NCI-H748 treated with DMSO at 0.1 percent for 48 hours (cell line): ENCODE measurements around the gene STK32B.
"Not testable (repeated sequence)": the region's sequence is repeated elsewhere in the genome, so short reads cannot be mapped to it uniquely, and the experiment has no call there.

ENCODE experiments used
- DNase-seq: peaks from one replicate; lab custom pipeline; 2025; lab: John Stamatoyannopoulos, UW

The STK32B gene

DNA sequence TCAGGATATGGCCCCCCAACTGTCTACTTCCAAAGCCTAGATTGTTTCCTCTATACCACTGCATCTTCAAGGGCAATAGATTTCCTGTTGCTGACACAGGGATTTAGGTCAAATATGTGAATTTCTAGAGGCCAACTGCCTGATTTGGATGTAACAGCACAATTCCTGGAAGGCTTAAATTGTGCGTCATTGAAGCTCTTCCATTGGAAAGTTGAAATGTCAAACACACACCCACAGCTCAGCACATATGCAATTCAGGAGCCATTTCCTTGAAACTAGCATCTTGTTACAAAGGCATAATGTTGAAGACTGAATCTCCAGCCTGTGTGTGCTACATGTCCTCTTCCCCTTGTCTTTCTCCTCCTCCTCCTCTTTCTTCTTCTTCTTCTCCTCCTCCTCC lies 158.6 kb downstream of the STK32B start:
- DNase-seq, result no peak

DNA sequence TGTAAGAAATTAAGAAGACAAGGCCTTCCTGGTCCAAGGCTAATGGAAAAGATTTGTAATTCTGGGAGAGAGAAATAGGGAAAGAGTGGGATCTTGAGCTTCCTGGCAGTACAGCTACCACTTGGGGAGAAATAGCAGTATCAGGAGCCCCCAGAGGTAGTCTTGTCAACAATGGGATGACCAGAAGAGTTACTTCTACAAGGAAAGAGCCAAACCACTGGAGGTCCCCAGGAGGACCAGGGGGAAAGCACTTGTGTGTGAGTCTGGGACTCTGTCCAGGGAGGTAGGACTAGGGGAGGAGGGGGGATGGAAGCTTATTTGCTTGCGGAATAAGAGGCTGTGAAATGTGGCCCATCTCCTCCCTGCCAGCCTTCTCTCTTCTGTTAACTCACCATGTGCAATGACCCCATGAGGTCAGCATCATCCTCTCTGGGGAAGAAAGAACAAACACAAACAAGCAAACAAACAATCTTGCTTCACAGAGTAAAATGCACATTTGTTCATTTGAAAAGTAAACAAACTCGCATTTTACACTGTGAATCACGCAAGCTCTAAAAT lies 160.1 kb downstream of the STK32B start:
- DNase-seq, result no peak

DNA sequence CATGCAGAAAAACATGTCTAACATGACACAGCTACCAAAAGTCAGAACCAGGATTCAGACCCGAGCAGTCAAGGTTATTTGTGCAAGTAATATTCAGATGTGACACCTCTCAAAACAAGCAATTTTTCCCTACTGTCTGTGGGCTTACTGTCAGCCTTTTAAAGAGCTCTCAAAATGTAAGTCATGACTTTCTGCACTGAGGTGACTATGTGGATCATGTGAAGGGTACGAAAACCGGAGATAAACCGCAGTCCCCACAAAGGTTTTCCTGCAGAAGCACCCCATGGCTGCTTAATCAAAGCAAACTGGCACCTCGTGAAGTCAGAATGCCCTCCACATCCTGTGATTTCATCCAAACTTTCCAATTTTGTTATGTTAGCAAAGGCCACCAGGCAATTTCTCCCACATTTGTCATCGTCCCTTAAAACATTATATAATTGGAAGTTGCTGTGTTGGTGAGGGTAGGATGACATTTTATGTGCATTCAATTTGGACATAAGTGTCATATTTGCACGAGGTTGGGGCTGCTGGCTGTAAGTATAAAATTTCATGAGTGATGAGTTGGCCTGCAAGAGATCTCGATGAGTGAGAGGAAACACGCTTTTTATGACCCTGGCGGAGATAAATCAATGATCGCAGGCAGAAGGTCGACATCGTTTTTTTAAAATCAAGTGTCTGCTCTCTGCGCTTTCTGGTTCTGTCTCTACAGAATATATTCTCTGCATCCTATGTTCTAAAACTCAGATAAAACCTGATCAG lies 161.2 kb downstream of the STK32B start:
- no peak for DNase-seq

DNA sequence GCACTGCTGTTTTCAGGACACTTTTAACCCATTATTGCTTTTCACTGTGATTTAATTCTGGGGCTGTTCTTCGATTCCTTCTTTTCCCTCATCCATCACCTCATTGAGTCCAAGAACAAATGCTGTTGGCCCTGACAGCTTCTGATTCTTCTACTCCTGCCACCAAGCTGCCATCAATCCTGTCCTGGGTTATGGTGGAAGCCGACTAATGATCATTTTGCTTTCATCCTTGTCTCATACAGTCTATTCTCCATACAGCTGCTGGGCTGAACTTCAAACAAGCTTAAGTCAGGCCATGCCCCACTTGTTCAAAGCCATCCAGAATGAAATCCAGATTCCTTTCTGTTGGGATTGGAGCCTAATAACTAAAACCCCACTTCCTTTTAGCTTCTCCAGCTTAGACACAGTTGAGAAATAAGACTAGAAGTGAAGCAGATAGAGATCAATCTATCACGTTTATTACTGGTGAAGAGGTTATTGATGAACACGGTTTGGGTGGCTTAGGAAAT lies 161.9 kb downstream of the STK32B start:
- no peak for DNase-seq

DNA sequence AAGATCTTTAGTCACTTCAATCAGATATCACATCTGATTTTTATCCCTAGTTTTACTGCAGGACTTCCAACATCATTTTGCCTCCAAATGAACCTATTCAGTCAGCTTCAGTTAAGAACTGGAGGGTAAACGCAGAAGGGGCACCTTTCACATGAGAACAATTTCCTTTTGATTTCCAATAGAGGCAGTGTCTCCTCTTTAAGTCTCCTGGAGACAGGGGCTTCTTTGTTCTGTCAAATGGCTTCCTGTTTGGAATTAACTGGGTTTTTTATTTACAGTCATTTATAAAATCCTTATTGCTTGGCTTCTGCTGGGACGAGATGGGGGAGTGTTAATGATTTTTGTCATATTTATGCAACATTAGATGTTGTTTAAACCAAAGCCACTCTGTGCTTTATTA lies 164.0 kb downstream of the STK32B start:
- no peak for DNase-seq

DNA sequence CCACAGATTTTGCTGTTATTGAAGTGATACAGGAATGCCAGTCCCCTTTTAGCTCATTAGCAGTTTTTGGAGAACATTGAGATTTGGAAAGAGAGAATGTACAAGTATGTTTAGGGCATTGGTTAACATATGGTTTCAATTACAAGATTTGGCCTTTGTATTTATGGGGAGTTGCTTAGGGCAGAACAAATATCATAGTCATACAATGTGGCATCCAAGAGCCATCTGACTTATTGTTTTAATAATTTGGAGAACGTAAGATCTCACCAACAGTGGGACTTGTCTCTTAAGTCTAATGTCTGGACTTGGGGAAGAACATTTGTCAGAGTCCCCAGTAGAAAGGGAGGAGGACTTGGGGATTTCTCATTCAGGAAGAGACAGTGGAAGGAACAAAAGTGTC lies 166.1 kb downstream of the STK32B start:
- no peak for DNase-seq

DNA sequence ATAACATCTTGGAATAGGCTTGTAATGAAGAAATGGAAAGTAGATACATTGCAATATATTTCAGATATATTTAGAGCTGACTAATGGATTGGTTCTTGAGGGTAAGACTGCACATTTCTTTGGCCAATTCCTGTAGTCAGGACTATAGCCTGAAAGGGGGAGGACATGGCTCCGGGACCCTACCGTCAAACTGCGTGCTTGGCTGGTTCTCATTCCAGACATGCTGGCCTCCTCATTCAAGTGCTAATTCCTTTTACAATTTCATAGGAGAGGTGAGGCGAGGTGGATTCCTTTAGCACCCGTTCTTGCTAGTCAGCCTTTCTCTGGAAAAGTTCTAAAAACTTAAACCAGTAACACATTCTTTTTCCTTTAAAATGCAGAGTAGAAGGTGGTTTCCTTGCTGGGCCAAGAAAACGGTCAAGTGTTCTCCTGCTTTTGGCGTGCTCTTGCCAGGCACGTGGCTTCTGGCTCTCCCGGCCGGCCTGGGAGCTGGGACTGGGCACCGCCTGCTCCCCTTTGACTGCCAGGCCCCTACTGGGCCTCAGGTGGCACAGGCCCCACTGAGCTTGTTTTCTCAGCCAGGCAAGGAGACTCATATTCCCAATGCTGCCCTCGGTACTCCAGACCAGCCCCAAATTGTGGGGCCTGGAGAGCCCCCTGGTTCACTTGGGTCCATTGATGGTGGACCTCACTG lies 167.2 kb downstream of the STK32B start:
- no peak for DNase-seq

DNA sequence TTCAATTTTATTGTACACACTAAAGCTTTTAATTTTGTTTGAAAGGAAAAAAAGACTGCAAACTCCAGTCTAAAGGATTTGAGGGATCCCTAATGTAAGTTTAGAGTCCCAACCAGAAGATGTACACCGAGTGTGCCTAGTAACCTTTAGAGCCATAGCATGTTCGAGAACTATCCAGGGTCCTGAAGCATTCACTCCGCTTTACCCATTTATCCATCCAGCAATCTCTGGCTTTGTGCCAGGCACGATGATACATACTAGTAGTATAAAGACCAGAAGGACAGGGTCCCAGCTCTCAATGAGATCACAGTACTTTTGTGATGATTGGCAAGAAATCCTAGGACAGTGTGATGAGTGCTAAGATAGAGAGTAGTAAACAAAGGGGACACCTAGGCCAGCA lies 168.7 kb downstream of the STK32B start:
- no peak for DNase-seq

DNA sequence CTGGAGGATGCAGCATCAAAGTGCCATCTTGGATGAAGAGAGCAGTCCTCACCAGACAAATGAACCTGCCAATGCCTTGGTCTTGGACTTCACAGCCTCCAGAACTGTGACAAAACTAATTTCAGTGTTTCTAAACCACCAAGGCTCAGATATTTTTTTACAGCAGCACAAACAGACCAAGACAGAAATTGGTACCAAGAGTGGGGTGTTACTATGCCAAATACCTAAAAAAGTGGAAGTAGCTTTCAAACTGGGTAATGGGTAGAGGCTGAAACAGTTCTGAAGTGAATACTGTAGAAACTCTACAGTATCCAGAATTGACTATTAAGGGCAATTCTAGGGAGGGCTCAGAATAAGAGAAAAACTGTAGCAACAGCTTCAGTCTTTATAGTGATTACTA lies 170.8 kb downstream of the STK32B start:
- no peak for DNase-seq

DNA sequence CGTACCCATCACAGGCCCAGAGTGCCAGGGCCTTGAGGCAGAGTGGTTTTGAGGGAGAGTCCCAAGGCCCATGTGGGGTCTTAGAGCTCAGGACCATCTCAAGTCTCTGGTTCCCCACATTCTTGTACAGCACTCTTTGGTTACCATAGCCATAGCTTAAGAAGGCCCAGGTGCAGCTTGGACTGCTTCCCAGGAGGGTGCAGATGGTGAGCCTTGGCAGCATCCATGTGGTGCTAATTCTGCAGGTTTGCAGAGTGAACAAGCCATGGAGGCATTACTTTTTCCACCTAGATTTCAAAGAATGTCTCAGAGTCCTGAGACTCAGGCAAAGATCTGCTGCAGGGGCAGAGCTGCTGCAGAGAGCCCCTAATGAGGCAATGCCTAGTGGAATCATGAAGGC lies 171.7 kb downstream of the STK32B start:
- no peak for DNase-seq

DNA sequence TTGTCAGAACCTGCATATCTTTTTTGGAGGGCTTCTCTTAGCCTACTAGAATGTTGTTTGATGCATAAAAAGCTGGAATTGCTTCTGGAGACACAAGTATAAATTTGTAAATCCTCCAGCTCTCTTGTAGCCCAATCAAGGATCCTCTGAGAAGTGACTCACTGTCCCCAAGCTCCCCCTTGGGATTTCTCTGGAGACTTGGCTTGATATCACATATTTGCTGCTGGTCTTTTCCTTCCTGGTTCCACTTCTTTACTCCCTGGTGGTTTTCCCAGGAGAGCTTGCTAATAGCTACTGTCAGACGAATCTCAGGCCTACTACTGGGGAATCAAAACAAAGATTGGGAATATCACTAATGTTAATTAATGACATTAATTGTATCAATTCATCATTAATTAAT lies 173.1 kb downstream of the STK32B start:
- no peak for DNase-seq

DNA sequence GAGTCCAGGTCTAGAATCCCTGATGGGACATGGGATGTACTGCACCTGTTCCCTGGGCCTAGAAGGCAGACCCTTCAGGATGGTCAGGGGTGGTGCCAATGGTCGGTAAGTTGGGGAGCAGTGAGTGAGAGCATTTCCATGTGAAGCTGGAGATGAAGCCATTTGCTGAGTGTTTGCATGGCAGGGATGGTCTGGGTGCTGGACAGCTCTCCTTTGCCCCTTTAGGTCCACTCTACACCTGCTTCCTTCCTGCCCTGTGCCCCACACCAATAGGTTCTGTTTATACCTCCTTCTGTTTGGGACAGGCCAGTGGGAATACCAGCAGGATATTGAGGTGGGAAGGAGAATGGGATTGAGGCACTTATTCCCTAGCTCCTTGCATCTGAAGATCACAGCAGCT lies 181.3 kb downstream of the STK32B start:
- DNase-seq, result no peak

DNA sequence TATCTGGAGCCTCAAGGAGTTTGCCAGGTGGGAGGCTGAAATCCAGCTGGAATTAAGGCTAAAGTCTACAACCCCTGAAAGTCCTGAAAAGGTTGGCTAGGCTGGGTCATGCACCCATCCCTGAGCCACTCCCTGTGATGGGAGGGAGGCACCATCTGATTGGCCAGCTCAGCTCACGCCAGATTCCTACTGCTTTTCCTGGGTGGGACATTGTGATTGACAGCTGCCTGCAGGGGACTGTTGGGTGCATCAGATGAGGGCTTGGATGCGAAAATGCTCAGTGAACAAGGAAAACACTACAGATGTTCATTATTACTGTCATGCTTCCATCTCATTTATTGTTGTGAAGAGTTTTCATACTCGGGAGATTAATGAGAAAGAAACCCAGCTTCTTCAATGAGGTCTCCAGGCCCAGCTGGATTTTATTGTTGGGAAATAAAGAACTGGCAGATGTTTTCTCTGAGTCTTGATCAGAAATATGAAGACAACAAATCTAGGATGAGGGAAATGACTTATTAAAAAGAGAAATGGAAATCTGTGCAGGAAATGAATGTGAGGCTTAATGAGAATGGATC lies 185.9 kb downstream of the STK32B start:
- DNase-seq, result no peak

DNA sequence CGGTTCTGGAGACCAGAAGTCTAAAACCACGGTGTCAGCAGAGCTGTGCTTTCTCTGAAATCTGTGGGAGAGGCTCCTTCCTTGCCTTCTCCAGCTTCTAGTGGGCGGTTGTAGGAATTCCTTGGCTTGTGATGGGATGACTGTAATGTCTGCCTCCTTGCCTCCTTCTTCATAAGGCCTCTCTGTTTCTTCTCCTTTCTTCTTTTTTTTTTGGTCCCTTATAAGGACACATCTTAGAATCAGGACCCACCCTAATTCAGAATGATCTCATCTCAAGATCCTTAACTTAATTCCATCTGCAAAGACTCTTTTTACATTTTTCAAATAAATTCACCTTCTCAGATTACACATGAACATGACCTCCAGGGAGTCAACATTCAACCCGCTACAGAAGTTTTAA lies 186.9 kb downstream of the STK32B start:
- DNase-seq, result no peak

DNA sequence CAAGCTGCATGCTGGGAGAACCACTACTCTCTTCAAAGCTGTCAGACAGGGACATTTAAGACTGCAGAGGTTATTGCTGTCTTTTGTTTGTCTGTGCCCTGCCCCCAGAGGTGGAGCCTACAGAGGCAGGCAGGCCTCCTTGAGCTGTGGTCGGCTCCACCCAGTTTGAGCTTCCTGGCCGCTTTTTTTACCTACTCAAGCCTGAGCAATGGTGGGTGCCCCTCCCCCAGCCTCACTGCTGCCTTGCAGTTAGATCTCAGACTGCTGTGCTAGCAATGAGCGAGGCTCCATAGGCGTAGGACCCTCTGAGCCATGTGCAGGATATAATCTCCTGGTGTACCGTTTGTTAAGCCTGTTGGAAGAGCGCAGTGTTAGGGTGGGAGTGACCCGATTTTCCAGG lies 195.8 kb downstream of the STK32B start:
- DNase-seq, result not testable (repeated sequence)

DNA sequence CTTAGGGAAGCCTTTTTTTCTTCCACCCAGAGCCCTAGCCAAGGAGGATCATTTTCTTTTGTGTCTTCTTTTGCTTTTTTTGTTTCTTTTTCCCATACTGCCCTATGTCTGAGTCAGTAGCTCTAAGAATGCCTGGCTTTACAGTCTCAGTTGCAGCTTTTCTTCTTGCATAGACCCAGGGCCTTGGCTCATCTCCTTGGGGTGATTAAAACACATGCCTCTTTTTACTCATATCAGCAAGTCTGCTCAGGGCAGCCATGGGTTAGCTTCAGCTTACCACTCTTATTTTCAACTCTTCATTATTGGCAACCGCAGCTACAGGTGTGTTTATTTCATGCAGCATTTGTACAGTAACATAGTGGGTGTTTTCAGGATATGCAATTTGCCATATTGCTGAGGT lies 196.5 kb downstream of the STK32B start:
- no peak for DNase-seq

DNA sequence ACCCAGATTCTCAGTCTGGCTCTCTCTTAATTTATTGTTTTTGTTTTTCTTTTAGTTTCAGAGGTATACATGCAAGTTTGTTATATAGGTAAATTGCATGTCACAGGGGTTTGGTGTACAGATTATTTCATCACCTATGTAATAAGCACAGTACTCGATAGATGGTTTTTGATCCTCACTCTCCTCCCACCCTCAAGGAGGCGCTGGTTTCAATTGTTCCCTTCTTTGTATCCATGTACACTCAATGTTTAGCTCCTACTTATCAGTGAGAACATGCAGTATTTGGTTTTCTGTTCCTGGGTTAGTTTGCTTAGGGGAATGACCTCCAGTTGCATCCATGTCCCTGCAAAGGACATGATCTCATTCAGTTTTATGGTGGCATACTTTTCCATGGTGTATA lies 198.4 kb downstream of the STK32B start:
- DNase-seq, result no peak

DNA sequence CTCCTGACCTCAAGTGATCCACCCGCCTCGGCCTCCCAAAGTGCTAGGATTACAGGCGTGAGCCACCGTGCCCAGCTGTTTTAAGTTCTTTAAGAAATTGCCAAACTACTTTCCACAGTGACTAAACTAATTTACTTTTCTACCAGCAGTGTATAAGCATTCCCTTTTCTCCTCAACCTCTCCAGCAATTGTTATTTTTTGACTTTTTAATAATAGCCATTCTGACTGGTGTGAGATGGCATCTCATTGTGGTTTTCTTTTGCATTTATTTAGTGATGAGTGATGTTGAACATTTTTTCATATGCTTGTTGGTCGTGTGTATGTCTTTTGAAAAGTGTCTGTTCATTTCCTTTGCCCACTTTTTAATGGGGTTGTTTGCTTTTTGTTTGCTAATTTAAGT lies 199.3 kb downstream of the STK32B start:
- DNase-seq, result not testable (repeated sequence)

DNA sequence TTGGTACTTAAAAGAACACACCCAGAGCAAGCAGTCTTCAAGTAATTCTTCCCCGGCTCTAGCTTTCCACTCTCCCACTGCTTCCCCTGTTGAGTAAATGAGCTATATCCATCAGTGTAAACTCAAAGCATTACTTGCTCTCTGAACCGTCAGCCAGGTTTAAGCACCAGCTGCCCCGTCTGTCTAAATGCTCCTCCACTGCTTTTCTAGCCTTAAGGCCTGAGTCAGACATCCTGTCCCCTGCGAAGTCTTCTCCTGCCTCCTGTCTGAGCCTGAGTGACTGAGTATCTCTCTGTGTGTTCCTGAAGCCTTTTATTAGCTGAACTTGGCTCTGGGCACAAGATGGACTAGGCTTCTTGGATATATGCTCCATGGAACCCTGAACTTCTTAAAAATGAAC lies 205.1 kb downstream of the STK32B start:
- no peak for DNase-seq

DNA sequence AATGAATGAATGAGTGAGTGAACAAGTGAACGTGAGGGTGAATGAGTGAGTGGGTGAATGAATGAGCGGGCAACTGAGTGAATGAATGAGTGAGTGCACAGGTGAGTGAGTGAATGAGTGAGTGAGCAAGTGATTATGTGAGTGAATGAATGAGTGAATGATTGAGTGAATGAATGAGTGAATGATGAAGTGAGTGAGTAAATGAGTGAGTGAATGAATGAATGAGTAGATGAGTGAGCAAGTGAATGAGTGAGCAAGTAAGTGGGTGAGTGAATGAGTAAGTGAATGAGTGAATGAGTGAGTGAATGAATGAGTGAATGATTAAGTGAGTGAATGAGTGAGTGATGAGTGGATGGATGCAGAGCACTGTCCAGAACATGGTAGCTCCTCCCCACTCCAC lies 205.8 kb downstream of the STK32B start:
- no peak for DNase-seq

DNA sequence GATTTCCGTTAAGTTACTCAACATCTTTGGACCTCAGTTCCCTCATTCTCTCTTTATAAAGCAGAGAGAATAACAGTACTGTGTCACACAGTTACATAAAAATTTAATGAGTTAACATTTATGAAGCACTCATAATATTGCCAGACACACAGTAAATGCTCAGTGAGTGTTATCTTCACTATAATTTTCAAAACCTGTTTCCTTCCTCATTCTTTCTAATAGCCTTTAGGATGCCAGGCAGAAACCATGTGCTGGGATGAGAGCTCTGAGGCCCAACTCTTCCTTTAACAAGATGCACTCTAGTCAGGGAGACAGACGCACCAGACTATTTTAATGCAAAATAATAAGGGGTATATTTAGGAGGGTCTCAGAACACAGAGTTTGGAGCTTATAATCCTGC lies 208.2 kb downstream of the STK32B start:
- DNase-seq, result no peak

DNA sequence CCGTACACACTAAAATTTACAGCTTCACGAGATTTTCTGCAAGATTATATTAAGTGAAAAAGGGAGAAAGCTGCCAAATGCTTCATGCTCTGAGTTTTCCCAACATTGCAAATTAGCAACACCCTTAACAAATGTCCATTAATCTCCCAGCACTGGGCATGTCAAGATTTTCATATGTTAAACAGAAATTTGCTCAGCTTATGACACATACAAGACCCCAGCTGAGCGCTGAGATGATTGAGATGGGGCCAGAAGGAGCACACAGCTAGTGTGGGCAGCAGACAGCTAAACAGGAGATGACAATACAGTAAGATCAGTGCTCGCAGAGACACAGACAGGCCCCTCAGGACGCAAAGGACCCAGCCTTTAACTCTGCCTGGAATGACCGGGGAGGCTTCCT lies 208.8 kb downstream of the STK32B start:
- DNase-seq, result no peak

DNA sequence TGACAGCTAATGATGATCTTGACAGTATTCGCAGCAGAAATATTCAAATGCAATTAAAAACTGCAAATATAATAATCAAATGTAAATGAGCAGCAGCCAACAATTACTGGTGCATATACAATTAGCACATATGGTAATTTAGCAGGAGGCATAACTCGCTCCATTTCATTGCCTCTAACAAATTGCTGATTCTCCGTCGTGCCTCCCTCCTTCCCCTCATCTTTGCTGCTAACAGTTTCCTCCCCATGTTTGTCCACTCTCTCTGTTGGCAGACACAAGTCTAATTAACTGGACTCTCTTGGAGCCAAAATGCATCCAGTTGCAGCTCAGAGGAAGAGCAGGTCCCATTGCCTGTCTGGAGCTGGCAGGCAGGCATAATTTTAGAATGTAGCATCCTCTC lies 210.6 kb downstream of the STK32B start:
- DNase-seq, result no peak
